ENCODE results near the gene GORASP1. TPM values are rescaled to one million over a fixed set of nuclear protein-coding genes. Genes with fewer than 3 reads are reported as not detected.

Gene GORASP1
- polyA plus RNA-seq, 1 donor from 2014 or later: 55.6 TPM

DNA sequence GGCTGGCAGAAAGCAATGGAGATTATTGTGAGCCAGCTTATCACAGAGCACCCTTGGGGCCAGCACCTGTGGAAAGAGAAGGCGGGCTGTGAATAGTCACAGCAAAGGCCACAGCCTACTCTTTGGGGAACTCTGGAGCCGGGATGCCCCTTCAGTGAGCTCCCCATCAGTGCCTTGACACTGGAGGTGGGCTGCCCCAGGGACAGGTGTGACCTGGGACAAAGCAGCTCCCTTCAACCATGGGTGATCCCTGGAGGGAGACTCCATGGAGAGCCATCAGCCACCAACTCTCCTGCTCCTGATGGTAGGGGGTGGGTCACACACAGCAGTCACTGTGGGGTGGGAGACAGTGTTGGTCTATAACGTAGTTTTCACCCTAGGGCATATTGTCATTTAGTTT, 5.9 kb upstream of the GORASP1 start:
- H3K4me3 ChIP-seq (ENCODE audit: low read length): no peak overlapping the region
- no peaks in the 10 kb centered on the region for H3K27me3 ChIP-seq (ENCODE audit: insufficient read depth, low read depth, low read length)
- H3K9me3 ChIP-seq (ENCODE audit: low read length): no peaks in the 10 kb centered on the region
- no peaks in the 10 kb centered on the region for H3F3A ChIP-seq (ENCODE audit: insufficient read depth, low read length, poor library complexity, severe bottlenecking)
- no peak for TF ChIP-seq SMC3 (conservative IDR thresholded peaks at IDR 0.05; ENCODE audit: poor library complexity)
- TF ChIP-seq EP300 (conservative IDR thresholded peaks at IDR 0.05; ENCODE audit: poor library complexity, severe bottlenecking): no peak
- no peak for TF ChIP-seq RAD21 (conservative IDR thresholded peaks at IDR 0.05)
- no peak for TF ChIP-seq MXI1 (conservative IDR thresholded peaks at IDR 0.05; ENCODE audit: poor library complexity, severe bottlenecking)
- TF ChIP-seq, protein P1, sequence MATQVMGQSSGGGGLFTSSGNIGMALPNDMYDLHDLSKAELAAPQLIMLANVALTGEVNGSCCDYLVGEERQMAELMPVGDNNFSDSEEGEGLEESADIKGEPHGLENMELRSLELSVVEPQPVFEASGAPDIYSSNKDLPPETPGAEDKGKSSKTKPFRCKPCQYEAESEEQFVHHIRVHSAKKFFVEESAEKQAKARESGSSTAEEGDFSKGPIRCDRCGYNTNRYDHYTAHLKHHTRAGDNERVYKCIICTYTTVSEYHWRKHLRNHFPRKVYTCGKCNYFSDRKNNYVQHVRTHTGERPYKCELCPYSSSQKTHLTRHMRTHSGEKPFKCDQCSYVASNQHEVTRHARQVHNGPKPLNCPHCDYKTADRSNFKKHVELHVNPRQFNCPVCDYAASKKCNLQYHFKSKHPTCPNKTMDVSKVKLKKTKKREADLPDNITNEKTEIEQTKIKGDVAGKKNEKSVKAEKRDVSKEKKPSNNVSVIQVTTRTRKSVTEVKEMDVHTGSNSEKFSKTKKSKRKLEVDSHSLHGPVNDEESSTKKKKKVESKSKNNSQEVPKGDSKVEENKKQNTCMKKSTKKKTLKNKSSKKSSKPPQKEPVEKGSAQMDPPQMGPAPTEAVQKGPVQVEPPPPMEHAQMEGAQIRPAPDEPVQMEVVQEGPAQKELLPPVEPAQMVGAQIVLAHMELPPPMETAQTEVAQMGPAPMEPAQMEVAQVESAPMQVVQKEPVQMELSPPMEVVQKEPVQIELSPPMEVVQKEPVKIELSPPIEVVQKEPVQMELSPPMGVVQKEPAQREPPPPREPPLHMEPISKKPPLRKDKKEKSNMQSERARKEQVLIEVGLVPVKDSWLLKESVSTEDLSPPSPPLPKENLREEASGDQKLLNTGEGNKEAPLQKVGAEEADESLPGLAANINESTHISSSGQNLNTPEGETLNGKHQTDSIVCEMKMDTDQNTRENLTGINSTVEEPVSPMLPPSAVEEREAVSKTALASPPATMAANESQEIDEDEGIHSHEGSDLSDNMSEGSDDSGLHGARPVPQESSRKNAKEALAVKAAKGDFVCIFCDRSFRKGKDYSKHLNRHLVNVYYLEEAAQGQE (IDR thresholded peaks at IDR 0.05; ENCODE audit: borderline replicate concordance): no peak
- no peak for TF ChIP-seq EZH2 (IDR thresholded peaks at IDR 0.05; ENCODE audit: borderline replicate concordance, insufficient read depth, low read length, poor library complexity, severe bottlenecking)
- TF ChIP-seq POLR2AphosphoS5 (IDR thresholded peaks at IDR 0.05): no peak
- TF ChIP-seq TAF1 (IDR thresholded peaks at IDR 0.05; ENCODE audit: low read depth): no peak
- TF ChIP-seq, protein P2, sequence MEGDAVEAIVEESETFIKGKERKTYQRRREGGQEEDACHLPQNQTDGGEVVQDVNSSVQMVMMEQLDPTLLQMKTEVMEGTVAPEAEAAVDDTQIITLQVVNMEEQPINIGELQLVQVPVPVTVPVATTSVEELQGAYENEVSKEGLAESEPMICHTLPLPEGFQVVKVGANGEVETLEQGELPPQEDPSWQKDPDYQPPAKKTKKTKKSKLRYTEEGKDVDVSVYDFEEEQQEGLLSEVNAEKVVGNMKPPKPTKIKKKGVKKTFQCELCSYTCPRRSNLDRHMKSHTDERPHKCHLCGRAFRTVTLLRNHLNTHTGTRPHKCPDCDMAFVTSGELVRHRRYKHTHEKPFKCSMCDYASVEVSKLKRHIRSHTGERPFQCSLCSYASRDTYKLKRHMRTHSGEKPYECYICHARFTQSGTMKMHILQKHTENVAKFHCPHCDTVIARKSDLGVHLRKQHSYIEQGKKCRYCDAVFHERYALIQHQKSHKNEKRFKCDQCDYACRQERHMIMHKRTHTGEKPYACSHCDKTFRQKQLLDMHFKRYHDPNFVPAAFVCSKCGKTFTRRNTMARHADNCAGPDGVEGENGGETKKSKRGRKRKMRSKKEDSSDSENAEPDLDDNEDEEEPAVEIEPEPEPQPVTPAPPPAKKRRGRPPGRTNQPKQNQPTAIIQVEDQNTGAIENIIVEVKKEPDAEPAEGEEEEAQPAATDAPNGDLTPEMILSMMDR (IDR thresholded peaks at IDR 0.05; ENCODE audit: poor library complexity, severe bottlenecking): no peak
- H3K9me2 ChIP-seq (ENCODE audit: insufficient read depth, low read length): no peaks in the 10 kb centered on the region
- no peak overlapping the region for H2AFZ ChIP-seq (ENCODE audit: low read depth, low read length)
- H4K20me1 ChIP-seq (ENCODE audit: insufficient read depth): no peaks in the 10 kb centered on the region
- H3K27ac ChIP-seq (ENCODE audit: low read length): no peak overlapping the region
- no peak overlapping the region for H3K4me2 ChIP-seq (ENCODE audit: low read length)
- no peaks in the 10 kb centered on the region for H3K79me2 ChIP-seq (replicated peaks; ENCODE audit: insufficient read depth, low read length)
- no peaks in the 10 kb centered on the region for H3K36me3 ChIP-seq (ENCODE audit: insufficient read depth, low read length)
- no peak overlapping the region for H3K9ac ChIP-seq (ENCODE audit: low read length)

DNA sequence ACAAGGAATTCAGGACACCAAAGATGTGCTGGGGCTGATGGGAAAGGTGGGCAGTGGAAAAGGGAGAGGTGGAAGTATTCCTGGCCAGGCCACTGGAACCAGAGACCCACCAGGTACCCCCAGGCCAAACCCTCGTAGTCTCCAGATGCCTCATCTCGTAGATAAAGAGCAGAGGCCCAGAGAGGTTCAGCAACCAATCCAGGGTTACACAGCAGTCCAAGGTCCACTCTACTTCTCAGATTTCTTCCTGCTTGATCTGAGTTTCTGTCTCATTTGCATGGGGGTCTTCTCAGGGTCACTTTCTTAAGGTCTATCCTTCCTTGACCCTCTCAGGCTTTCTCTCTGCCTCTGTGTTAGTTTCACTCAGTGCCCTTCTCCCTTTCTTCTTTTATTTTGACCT, 5.1 kb upstream of the GORASP1 start:
- Histone ChIP-seq H4K20me1 (ENCODE audit: insufficient read depth) (no peaks in the 10 kb centered on the region), H3K4me2 (ENCODE audit: low read length) (no peak overlapping the region), H3K4me3 (ENCODE audit: low read length) (no peak overlapping the region), H3K9me3 (ENCODE audit: low read length) (no peaks in the 10 kb centered on the region), H3K27me3 (ENCODE audit: insufficient read depth, low read depth, low read length) (no peaks in the 10 kb centered on the region), H3K79me2 (replicated peaks; ENCODE audit: insufficient read depth, low read length) (no peaks in the 10 kb centered on the region), H3F3A (ENCODE audit: insufficient read depth, low read length, poor library complexity, severe bottlenecking) (no peaks in the 10 kb centered on the region), H2AFZ (ENCODE audit: low read depth, low read length) (no peak overlapping the region), H3K9ac (ENCODE audit: low read length) (no peak overlapping the region), H3K36me3 (ENCODE audit: insufficient read depth, low read length) (no peaks in the 10 kb centered on the region), H3K27ac (ENCODE audit: low read length) (no peak overlapping the region), H3K9me2 (ENCODE audit: insufficient read depth, low read length) (no peaks in the 10 kb centered on the region)
- TF ChIP-seq MXI1 (conservative IDR thresholded peaks at IDR 0.05; ENCODE audit: poor library complexity, severe bottlenecking) (no peak), TAF1 (IDR thresholded peaks at IDR 0.05; ENCODE audit: low read depth) (no peak), EP300 (conservative IDR thresholded peaks at IDR 0.05; ENCODE audit: poor library complexity, severe bottlenecking) (no peak), RAD21 (conservative IDR thresholded peaks at IDR 0.05) (no peak), SMC3 (conservative IDR thresholded peaks at IDR 0.05; ENCODE audit: poor library complexity) (no peak), POLR2AphosphoS5 (IDR thresholded peaks at IDR 0.05) (no peak), EZH2 (IDR thresholded peaks at IDR 0.05; ENCODE audit: borderline replicate concordance, insufficient read depth, low read length, poor library complexity, severe bottlenecking) (no peak)
- TF ChIP-seq, protein P2 (IDR thresholded peaks at IDR 0.05; ENCODE audit: poor library complexity, severe bottlenecking): no peak
- TF ChIP-seq, protein P1 (IDR thresholded peaks at IDR 0.05; ENCODE audit: borderline replicate concordance): no peak
